ENCODE results near the gene MRPL46. TPM values are rescaled to one million over a fixed set of nuclear protein-coding genes. Genes with fewer than 3 reads are reported as not detected.

The MRPL46 gene
- total and polyA plus RNA-seq, 2 of the 13 experiments (the other 11 are each of a cell fraction or from before 2014, with no cell fraction given) = 62.9 to 79.2 TPM

DNA sequence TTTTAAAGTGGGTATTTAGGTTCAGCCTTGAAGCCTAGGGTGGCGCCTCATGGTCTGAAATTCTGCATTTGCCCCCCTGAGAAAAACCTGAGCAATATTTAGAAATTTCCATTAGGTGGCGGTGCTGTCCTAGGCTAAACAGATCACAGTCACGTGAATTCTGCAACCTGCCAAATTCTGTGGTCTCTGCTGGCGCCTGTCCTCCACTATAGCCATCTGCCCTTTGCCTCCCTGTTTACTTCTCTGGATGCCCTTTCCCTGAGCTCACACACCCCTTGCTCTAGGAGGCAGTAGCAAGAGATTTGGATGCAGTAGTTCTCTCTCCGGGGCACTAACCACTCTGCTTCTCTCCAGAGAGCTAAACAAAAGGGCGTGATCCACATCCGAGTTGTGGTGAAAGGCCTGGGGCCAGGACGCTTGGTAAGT, 9.5 kb upstream of the MRPL46 start:
- no peaks in the 10 kb centered on the region for H3K9me3 ChIP-seq (ENCODE audit: low read length)
- no peaks in the 10 kb centered on the region for H3K79me2 ChIP-seq (ENCODE audit: insufficient read depth, low read length)
- ATAC-seq (peak; percentile 62), FAIRE-seq (peak; percentile 44), DNase-seq (ENCODE audit: low spot score) (peak; percentile 18)
- peak; percentile 61 for TF ChIP-seq STAG1 (CRISPR knock-in tag; IDR thresholded peaks at IDR 0.05)
- no peak for TF ChIP-seq SP140L (CRISPR knock-in tag; IDR thresholded peaks at IDR 0.05; ENCODE audit: borderline replicate concordance)
- TF ChIP-seq BHLHE40 (IDR thresholded peaks at IDR 0.05; ENCODE audit: low read length) = peak; percentile 69
- TF ChIP-seq SRF (IDR thresholded peaks at IDR 0.05; ENCODE audit: low read depth, low read length) = no peak
- TF ChIP-seq HNRNPLL (IDR thresholded peaks at IDR 0.05; ENCODE audit: low read depth, low read length, poor library complexity, severe bottlenecking) = no peak
- no peak for TF ChIP-seq ONECUT2 (CRISPR knock-in tag; IDR thresholded peaks at IDR 0.05)
- no peak for TF ChIP-seq PHF20 (CRISPR knock-in tag; IDR thresholded peaks at IDR 0.05)
- no peak for TF ChIP-seq ZSCAN31 (CRISPR knock-in tag; IDR thresholded peaks at IDR 0.05; ENCODE audit: low read depth)
- TF ChIP-seq RAD21 (CRISPR knock-in tag; IDR thresholded peaks at IDR 0.05) = peak; percentile 46; the same call in 1 of the 2 replicates
- TF ChIP-seq, protein P1, sequence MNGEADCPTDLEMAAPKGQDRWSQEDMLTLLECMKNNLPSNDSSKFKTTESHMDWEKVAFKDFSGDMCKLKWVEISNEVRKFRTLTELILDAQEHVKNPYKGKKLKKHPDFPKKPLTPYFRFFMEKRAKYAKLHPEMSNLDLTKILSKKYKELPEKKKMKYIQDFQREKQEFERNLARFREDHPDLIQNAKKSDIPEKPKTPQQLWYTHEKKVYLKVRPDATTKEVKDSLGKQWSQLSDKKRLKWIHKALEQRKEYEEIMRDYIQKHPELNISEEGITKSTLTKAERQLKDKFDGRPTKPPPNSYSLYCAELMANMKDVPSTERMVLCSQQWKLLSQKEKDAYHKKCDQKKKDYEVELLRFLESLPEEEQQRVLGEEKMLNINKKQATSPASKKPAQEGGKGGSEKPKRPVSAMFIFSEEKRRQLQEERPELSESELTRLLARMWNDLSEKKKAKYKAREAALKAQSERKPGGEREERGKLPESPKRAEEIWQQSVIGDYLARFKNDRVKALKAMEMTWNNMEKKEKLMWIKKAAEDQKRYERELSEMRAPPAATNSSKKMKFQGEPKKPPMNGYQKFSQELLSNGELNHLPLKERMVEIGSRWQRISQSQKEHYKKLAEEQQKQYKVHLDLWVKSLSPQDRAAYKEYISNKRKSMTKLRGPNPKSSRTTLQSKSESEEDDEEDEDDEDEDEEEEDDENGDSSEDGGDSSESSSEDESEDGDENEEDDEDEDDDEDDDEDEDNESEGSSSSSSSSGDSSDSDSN (CRISPR knock-in tag; IDR thresholded peaks at IDR 0.05) = no peak
- TF ChIP-seq, protein P2, sequence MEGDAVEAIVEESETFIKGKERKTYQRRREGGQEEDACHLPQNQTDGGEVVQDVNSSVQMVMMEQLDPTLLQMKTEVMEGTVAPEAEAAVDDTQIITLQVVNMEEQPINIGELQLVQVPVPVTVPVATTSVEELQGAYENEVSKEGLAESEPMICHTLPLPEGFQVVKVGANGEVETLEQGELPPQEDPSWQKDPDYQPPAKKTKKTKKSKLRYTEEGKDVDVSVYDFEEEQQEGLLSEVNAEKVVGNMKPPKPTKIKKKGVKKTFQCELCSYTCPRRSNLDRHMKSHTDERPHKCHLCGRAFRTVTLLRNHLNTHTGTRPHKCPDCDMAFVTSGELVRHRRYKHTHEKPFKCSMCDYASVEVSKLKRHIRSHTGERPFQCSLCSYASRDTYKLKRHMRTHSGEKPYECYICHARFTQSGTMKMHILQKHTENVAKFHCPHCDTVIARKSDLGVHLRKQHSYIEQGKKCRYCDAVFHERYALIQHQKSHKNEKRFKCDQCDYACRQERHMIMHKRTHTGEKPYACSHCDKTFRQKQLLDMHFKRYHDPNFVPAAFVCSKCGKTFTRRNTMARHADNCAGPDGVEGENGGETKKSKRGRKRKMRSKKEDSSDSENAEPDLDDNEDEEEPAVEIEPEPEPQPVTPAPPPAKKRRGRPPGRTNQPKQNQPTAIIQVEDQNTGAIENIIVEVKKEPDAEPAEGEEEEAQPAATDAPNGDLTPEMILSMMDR (CRISPR knock-in tag; IDR thresholded peaks at IDR 0.05) = peak; percentile 63
- TF ChIP-seq SMC3 (IDR thresholded peaks at IDR 0.05; ENCODE audit: low read length) = peak; percentile 31; the same call in 1 of the 2 replicates
- TF ChIP-seq, protein P3, sequence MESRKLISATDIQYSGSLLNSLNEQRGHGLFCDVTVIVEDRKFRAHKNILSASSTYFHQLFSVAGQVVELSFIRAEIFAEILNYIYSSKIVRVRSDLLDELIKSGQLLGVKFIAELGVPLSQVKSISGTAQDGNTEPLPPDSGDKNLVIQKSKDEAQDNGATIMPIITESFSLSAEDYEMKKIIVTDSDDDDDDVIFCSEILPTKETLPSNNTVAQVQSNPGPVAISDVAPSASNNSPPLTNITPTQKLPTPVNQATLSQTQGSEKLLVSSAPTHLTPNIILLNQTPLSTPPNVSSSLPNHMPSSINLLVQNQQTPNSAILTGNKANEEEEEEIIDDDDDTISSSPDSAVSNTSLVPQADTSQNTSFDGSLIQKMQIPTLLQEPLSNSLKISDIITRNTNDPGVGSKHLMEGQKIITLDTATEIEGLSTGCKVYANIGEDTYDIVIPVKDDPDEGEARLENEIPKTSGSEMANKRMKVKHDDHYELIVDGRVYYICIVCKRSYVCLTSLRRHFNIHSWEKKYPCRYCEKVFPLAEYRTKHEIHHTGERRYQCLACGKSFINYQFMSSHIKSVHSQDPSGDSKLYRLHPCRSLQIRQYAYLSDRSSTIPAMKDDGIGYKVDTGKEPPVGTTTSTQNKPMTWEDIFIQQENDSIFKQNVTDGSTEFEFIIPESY (CRISPR knock-in tag; IDR thresholded peaks at IDR 0.05) = peak; percentile 74; the same call in 1 of the 2 replicates
- POLR2A ChIA-PET = no interaction called here
- in situ Hi-C loops (cut with HindIII; ENCODE audit: extremely low pct_ligation_motif_present, low pct_unique_long_range_greater_than_20kb) = loop anchor here (10.0 kb wide), 1 partner anchor 358 kb away; no protein-coding TSS in a partner anchor
- no TSS peak for BruUV-seq (replicated peaks)
- no peaks in the 10 kb centered on the region for H3K27me3 ChIP-seq (ENCODE audit: control insufficient read depth in 1 of 2, insufficient read depth in 2 of 2, low read length in 2 of 2)
- no peak overlapping the region for H2AFZ ChIP-seq (ENCODE audit: low read length)
- 89% methylated on average over 8 of the region's 8 CpGs for WGBS (ENCODE audit: low lambda C conversion rate)
- intact Hi-C loops (cut with micrococcal nuclease; ENCODE audit: unreplicated experiment) = loop anchor here (1.0 kb wide), 1 partner anchor 138 kb away; no protein-coding TSS in a partner anchor
- no peak overlapping the region for H3K4me2 ChIP-seq (ENCODE audit: low read depth, low read length)
- peaks cover 8 to 34% of the 10 kb centered on the region in 2 experiments for H3K36me3 ChIP-seq (replicated peaks in 1 of 2; ENCODE audit: control insufficient read depth in 1 of 2, insufficient read depth in 2 of 2, low read length in 2 of 2)
- H4K20me1 ChIP-seq (ENCODE audit: insufficient read depth, low read length) = no peaks in the 10 kb centered on the region
- CTCF ChIA-PET (ENCODE audit: low intra/inter-chr PET ratio, low total read pairs) = interaction anchor here (0.7 to 1.1 kb wide), 3 partner anchors 137 to 224 kb away, joined by 3 to 5 read pairs (median 3); no protein-coding TSS in a partner anchor
- no peak overlapping the region for H3K27ac ChIP-seq (ENCODE audit: extremely low read length, insufficient read depth, low read length)
- no peak overlapping the region for H3K4me3 ChIP-seq (replicated peaks in 1 of 3; ENCODE audit: insufficient read depth in 1 of 3, low read depth in 2 of 3, low read length in 3 of 3)
- H3K4me1 ChIP-seq (ENCODE audit: insufficient read depth, low read length) = no peaks in the 10 kb centered on the region
- no peak overlapping the region for H3K9ac ChIP-seq (ENCODE audit: insufficient read depth, low read depth, low read length)
